Stimulated activated CD8-positive, alpha-beta memory T cell treated with anti-CD3 and anti-CD28 coated beads, Interleukin-12 subunit alpha, Interleukin-12 subunit beta, amount 100 ng/mL, for 24 hours (primary cell): ENCODE results near the gene TMEM179B.
"Not testable (repeated sequence)": the region's sequence is repeated elsewhere in the genome, so short reads cannot be mapped to it uniquely, and the experiment has no call there.

Experiments used
- DNase-seq: peaks from one replicate; pipeline ENCODE4 v3.0.0-alpha.2; 2020; ENCODE audit errors: extremely low read depth

TMEM179B gene, protein sequence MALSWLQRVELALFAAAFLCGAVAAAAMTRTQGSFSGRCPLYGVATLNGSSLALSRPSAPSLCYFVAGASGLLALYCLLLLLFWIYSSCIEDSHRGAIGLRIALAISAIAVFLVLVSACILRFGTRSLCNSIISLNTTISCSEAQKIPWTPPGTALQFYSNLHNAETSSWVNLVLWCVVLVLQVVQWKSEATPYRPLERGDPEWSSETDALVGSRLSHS

DNA sequence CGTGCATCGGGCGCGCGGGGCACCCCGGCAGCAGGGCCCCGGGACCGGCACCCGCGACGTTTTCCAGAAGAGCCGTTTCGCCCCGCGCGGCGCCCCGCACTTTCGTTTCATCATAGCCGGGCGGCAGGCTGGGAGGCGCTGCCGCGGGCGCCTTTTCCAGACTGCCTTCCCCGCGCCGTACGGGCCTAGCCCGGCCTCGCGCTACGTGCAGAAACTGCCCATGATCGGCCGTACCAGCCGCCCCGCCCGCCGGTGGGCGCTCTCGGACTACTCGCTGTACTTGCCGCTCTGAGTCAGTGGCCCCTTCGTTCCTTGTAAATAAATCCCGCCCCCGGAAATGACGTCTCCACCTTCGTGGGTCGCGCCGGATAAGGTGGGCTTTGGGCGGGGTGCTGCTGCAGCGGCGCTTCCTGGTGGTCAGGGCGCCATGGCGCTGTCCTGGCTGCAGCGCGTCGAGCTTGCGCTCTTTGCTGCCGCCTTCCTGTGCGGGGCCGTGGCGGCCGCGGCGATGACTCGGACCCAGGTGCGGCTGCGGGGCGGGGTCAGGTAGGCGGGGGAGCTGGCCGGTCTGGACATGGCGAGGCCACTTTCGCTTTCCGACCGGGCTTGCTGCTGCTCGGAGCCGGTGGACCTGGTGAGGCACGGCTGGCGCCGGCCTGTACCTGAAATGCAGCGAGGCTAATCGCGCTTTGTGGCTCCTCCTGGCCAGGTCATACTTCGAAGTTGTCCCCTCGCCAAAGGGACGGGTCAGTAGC is at the start of gene TMEM179B:
TSS of gene TMEM179B (plus strand) at position 398 of the 755 bp plus-strand sequence. CDS start at position 428, 30 bp downstream.
- peak; percentile 97 for DNase-seq

DNA sequence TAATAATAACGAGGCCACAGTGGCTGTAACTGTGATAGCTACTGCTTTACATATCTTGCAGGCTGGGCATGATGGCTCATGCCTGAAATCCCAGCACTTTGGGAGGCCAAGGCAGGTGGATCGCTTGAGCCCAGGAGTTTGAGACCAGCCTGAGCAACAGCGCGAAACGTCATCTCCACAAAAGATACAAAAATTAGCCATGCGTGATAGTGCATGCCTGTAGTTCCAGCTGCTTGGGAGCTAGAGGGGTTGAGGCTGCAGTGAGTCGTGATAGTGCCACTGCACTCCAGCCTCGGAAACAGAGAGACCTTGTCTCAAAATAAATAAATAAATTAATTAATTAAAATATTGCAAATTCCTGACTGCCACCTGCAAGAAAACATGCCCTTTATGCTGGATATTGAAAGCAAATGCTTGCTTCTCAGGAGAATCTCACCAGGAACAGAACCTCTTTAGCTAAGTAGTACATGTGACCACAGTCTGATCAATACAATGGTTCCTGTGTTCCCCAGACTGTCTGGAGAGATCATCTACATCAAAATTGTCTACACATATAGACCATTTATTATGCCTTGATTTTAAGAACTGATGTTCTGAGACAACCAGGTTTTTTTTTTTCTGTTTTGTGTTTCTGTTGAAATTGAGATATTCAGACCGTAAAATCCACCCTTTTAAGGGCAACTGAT is 39.6 kb upstream of the TMEM179B start:
- DNase-seq: no peak

DNA sequence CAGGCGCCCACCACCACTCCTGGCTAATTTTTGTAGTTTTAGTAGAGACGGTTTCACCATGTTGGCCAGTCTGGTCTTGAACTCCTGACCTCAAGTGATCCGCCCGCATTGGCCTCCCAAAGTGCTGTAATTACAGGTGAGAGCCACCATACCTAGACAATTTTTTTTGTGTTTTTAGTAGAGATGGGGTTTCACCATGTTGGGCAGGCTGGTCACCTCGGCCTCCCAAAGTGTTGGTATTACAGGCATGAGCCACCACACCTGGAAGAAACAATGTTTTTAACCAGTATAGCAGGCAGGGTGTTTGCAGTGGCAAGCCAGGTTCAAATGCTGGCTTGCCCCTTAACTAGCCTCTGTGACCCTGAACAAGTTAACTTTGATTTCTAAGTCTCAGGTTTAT is 37.3 kb upstream of the TMEM179B start:
- not testable (repeated sequence) for DNase-seq

DNA sequence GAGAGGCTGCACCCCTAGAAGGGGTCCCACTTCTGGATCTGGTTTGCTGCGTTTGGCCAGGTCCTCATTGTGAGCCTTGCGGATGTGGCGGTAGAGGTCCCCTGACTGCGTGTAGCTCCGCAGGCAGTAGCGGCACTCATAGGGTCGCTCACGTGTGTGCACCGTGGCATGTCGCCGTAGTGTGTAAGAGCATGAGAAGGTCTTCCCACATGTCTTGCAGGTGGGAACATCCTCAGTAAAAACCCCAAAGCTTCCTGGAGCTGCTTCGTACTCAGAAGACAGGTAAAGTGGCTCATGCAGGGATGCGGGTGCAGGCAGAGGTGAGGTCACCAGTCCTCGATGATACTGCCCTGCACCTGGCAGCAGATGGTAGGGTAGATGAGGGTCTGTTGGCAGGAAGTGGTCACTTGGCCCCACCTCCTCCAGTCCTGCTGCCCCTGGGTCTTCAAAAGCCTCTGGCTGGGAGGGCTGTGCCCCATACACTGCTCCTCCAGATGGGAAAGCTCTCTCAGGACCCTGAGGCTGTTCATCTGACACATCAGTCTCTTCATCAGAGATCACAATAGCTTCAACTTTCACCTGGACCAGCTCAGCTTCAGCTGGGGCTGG is 34.9 kb upstream of the TMEM179B start:
- no peak for DNase-seq

DNA sequence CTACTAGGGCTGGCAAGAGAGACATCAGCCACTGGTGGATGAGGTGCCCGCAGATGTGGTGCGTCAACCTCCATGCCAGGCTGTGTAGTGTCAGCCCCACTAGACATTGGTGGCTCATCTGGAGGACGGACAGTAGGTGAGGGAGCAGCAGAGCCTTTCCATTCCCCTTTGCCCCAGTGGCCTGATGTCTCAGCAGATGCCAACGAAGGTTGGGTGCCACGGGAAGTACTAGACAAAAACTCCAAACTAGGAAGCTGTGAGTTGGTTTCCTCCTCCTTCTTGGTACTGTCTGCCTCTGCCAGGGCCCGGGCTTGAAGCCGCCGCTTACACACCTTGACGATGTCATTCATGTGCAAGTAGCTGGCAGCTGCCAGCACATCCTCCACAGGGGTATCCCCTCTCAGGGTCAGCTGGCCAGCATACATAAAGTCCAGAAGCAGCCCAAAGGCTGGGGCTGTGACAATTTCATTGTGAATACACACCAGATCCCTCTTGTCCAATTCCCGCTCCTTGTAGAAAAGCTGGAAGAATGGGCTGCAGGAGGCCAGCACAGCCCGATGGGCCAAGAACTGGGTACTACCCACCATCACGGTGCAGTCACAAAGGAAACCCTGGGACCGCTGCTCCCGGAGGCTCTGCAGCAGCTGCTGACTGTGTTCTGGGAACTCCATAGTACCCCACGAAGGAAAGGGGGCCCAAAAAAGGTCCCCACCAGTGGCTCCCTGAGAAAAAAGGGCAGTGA is 34.0 kb upstream of the TMEM179B start:
- DNase-seq: no peak

DNA sequence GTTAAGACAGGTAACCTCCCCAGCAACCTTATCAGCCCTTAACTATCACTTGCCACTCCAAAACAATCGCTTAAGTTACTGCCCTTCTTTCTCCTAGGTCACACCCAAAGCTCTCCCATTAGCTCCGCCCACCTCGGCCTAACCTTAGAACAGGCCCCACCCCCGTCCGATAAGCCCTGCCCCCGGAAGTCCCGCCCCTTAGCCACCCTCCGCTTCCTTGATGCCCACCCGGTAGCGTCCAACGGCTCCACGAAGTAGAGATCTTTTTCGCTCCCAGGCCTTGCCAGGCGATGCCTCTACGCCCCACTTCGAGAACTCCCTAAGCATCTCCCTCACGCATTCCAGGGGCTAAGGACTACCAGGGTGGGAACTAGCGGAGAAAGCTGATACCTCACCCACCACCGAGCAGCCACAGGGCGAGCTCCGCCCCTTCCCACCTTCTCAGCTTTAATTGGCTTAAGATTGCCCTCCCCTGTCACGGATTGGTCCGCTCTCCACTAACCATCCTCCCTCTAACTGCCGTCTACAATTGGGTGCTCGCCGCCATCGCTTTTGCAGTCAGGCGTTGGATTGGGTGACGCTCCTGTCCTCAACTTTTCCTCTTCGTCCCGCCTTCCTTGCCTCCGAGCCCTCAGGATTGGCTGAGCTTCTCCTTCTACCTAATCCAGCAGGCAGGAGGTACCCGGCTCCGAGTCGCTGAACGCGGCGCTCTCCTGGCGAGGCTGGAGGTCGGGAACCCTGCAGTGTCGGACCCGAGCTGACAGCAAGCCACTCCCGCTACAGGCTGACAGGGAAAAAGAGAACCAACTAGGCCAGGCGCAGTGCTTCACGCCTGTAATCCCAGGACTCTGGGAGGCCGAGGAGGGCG is 33.2 kb upstream of the TMEM179B start, which contains the start of gene ZBTB3:
TSS of gene ZBTB3 (minus strand) at position 425 of the 868 bp plus-strand sequence. CDS start 496 bp downstream, outside the sequence.
- peak; percentile 93 for DNase-seq

DNA sequence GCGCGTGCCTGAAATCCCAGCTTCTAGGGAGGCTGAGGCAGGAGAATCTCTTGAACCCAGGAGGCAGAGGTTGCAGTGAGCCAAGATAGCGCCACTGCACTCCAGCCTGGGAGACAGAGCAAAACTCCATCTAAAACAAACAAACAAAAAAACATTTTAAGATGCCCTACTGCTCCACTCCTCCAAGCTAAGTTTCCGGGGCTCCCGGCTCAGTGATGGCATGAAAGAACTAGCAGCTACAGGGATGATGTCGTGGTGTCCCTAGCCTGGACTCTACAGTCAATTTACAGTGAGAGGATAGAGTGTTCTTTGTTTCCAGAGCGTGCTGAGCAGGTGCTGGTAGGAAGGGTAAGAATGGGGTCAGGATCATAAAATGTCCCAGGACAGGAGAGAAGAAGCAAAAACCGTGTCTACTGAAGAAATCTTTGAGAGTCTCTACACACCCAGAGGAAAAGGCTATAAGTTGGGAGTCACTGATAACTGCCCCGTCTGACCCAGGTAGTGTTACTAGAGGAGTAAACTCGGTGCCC is 32.1 kb upstream of the TMEM179B start:
- no peak for DNase-seq

DNA sequence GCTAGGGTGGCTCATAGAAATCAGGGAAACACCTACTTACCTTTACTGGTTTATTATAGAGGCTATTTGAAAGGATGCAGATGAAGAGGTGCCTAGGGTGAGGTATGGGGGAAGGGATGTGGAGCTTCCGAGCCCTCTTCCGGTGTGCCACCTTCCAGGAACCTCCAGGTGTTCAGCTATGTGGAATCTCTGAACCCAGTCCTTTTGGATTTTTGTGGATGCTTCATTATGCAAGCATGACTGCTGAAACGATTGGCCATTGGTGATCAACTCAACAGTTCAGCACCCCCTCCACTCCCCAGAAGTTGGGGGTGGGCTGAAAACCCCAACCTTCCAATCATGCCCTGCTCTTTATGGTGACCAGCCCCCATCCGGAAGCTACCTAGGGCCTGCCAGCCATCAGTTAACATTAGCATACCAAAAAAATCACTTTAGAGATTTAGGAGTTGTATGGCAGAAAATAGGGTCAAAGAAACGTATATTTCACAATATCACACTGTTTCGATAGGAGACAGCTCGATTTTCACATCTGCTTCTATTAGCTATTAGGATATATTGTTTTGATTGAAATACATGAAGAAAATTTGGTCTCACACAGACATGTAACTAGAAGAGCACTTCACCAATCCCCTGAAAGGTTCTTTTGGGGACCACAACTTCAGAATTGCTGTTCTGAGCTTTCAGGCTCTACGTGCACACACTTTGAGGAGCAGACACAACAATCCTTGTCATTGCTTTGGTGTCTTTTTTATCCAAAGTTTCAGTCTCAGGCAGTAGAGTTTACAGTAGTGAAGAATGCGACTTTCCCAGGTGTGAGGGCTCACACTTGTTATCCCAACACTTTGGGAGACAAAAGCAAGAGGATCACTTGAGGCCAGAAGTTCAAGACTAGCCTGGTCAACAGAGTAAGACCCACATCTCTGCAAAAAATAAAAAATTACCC is 29.1 kb upstream of the TMEM179B start:
- no peak for DNase-seq

DNA sequence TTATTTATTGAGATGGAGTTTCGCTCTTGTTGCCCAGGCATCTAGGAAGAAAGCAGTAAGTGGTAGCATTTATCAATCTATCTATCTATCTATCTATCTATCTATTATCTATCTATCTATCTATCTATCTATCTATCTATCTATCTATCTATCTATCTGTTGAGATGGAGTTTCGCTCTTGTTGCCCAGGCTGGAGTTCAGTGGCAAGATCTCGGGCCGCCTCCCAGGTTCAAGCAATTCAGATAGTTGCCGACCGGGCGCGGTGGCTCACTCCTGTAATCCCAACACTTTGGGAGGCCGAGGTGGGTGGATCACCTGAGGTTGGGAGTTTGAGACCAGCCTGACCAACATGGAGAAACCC is 26.4 kb upstream of the TMEM179B start:
- DNase-seq: not testable (repeated sequence)

DNA sequence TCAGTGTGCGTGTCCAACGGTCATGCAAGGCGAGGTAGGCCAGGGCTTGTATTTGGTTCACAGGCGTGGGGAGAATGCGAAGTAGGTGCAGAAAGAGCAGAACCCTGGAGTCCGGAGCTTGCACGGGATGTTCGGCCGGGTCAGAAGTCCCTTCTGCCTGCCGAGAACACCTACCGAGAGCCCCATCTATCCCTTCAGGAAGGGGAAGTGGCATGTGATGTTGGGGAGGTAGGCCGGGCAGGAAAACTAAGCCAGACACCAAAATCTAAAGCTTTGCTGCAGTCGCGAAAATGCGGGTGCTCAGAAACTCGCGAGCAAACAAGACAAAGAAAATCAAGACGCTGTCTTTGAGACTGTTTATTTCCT is 16.4 kb upstream of the TMEM179B start:
- no peak for DNase-seq

DNA sequence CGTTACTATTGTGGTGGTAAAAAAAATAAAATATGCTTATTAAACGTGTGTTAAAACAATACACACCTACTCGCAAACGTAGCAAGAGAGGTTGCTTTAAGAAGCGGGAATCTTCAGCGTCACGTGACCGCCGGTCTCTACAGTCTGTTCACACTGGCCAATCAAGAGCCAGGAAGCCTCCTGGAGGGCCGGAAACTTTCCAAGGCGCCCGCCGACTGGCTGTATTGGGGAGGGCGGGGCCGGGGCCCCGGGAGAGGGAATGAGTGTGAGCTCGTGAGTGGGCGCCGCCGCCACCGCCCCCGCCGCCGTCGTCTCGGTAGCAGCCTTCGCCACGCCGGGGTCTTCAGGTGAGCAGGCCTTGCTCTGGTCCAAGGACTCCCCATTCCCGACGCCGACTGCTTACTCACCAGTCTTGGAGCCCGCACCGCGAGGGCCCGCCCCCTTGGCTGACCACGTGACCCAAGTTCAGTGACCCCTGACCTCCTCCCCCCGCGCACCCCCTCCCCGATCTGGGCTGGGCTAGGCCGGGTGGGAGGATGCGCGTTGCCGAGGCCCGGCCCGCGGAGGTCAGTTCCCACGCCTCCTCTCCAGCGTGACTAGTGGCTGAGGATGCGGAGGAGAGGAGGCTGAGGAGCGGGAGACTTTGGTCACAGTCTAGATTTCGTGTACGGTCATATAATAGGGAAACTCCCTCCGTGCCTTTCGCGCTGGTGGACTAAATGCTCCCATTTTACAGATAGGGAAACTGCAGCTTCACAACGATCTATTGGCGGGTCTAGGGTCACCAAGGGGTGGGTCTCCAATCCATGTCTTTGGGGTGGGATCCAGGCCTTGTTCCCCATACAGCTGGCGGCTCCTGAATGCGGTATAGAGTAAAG is 15.8 kb upstream of the TMEM179B start, which contains the start of gene TAF6L:
TSS of gene TAF6L (plus strand) at position 253 of the 878 bp plus-strand sequence. CDS start 4,388 bp downstream, outside the sequence.
- peak; percentile 85 for DNase-seq

DNA sequence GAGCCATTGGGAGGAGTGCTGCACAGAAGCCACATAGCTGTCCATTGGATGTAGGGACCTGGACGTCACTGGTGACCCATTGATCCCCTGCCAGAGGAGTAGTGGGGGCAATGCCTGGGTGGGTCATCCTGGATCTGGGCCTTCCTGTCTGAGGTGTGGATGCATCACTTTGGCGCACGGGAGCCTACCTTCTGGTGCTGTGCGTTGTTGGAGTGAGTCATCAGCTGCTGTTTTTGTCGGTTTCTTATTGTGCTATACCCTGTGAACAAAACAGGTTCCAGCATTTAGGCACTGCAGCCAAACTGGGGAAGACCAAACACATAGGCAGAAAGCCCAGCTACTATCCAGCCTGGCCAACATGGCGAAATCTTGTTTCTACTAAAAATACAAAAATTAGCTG is 12.8 kb upstream of the TMEM179B start:
- no peak for DNase-seq

DNA sequence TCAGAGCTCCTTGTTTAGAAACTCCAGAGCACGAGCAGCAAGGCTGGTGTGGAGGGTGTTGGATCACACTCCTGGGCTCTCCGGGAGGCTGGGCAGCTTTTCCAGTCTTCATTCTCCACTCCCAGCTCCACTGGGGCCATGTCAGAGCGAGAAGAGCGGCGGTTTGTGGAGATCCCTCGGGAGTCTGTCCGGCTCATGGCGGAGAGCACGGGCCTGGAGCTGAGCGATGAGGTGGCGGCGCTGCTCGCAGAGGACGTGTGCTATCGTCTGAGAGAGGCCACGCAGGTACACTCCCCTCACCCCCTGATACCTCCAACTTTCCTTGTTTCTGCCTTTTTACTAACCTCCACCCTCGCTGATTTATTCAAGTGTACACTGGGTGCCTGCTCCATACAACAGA is 11.6 kb upstream of the TMEM179B start:
- no peak for DNase-seq

DNA sequence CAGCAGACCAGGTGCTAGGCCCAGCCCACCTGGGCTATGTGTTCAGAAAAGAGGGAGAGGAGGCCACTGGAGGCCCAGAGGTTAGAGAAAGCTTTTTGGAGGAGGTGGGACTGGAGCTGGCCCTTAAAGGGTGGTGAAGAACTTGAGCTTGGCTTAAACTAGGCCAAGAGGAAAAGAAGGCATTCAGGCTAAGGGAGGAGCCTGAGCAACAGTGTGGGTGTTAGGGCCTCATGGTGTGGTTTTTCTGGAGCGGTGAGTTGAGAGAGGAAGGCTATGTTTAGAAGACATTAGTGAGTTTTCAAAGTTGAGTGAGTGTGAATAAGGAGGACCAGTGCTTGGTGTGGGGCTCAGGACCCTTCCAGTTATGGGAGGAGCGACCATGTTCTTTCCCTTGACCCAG is 9.8 kb upstream of the TMEM179B start:
- DNase-seq: no peak

DNA sequence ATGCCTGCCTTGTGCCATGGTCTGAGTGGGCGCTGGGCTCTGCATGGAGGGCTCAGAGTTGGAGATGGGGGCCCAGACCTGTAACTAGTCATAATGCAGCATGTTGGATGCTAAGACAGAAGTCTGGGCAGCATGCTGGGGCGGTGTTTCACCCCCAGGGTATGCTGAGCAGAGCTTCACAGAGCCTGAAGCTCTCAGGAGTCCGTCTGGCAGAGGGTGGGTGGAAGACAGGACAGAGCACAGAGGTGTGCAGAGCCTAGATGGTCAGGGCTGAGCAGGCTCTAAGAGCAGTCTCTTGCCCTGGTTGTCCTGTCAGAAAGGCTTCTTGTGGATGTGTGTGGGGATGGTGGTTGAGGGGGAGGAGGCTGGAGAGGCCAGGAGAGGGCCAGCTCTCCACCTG is 8.8 kb upstream of the TMEM179B start:
- DNase-seq: no peak

DNA sequence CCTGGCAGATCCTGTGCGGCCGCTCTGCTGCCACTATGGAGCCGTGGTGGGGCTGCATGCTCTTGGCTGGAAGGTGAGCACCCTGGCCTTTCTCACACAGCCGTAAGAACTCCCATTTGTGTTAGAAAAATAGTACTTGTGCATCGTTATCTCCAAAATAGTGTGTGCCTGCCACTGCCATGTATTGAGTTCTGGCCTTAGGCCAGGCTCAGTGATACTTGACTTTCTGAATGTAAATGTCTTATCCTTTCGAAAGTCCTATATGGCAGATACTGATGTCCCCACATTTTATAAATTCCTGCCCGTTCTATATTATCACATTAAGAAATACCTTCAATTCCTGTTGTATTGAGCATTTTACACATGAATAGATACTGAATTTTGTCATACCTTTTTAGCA is 4.4 kb upstream of the TMEM179B start:
- no peak for DNase-seq

DNA sequence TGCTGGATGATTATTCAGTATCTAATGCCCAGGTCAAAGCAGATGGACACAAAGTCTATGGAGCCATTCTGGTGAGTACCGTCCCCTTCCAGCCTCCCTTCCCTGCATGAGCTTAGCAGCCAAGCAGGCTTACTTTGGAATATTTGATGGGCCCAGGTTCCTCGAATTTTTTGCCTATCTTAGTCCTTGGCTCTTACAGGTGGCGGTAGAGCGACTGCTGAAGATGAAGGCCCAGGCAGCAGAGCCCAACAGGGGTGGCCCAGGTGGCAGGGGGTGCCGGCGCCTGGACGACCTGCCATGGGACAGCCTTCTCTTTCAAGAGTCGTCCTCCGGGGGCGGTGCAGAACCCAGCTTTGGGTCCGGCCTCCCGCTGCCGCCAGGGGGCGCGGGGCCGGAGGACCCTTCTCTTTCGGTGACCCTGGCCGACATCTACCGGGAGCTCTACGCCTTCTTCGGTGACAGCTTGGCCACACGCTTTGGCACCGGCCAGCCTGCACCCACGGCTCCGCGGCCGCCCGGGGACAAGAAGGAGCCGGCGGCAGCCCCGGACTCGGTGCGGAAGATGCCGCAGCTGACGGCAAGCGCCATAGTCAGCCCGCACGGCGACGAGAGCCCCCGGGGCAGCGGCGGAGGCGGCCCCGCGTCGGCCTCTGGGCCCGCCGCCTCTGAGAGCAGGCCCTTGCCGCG is 741 bp upstream of the TMEM179B start:
- DNase-seq: peak; percentile 67

DNA sequence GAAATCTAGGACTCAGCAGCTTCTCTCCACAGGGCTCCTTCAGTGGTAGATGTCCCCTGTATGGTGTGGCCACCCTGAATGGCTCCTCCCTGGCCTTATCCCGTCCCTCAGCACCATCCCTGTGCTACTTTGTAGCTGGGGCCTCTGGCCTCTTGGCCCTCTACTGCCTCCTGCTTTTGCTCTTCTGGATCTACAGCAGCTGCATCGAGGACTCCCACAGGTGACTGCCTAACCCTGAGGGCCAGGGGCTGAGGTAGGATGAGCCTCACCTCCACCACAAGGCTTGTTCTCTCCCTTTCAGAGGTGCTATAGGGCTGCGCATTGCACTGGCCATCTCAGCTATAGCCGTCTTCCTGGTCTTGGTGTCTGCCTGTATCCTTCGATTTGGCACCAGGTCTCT is 1.8 kb downstream of the TMEM179B start:
- DNase-seq: no peak
